ENCODE measurements around the gene SPP1. TPM values are rescaled to one million over a fixed set of nuclear protein-coding genes. Genes with fewer than 3 reads are reported as not detected.
"Not testable (repeated sequence)": the region's sequence is repeated elsewhere in the genome, so short reads cannot be mapped to it uniquely, and the experiment has no call there.

Gene SPP1
- 2.3 and 11.0 TPM in 2 replicates for total RNA-seq (2014; rRNA removed; shearing (Covaris generic))

DNA sequence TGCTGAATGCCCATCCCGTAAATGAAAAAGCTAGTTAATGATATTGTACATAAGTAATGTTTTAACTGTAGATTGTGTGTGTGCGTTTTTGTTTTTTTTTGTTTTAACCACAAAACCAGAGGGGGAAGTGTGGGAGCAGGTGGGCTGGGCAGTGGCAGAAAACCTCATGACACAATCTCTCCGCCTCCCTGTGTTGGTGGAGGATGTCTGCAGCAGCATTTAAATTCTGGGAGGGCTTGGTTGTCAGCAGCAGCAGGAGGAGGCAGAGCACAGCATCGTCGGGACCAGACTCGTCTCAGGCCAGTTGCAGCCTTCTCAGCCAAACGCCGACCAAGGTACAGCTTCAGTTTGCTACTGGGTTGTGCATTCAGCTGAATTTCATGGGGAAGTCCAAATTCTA is at the start of gene SPP1:
TSS of gene SPP1 (plus strand) at position 249 of the 400 bp plus-strand sequence. CDS start 1,182 bp downstream, outside the sequence.
- peak; percentile 44 for DNase-seq (ENCODE audit: low read depth)

GRCh38 chr4:87926554-87927098 is 48.9 kb upstream of the SPP1 start:
- DNase-seq (ENCODE audit: low read depth) = no peak

DNA sequence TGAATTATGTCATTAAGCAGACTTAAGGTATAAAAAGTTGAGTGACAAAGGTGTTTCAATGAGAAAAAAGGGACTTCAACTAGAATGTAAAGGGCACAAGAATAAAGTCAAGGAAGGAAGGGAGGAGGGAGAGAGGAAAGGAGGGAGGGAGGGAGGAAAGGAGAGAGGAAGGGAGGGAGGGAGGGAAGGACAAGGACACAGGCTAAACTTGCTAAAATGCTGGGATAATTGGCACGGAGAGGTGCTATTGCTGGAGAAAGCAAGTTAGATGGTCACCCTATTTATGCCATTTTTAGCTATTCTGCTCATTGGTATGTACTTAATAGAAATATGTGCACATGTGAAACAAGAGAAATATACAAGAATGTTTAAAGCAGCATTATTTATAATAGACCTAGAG is 44.9 kb upstream of the SPP1 start:
- no peak for DNase-seq (ENCODE audit: low read depth)

DNA sequence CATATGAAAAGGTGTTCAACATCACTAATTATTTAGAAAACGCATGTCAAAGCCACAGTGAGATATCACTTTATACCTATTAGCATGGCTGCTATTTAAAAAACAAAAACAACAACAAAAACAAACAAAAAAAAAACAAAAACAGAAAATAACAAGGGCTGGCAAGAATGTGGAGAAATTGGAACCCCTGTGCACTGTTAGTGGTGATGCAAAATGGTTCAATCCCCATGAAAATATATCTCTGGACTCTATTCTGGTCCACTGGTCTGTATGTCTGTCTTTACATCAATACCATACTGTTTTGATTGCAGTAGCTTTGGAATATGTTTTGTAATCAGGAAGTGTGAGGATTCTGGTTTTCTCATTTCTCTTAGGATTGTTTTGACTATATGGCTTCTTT is 43.6 kb upstream of the SPP1 start:
- no peak for DNase-seq (ENCODE audit: low read depth)

DNA sequence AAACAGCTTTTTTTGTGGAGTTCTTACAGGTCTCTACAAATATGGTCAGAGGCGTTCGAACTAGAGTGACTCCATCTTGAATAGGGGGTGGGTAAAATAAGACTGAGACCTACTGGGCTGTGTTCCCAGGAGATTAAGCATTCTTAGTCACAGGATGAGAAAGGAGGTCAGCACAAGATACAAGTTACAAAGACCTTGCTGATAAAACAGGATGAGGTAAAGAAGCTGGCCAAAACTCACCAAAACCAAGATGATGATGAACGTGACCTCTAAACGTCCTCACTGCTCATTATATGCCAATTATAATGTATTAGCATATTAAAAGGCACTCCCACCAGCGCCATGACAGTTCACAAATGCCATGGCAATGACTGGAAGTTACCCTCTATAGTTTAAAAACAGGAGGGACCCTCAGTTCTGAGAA is 42.8 kb upstream of the SPP1 start:
- no peak for DNase-seq (ENCODE audit: low read depth)

GRCh38 chr4:87933337-87933736 is 42.2 kb upstream of the SPP1 start:
- no peak for DNase-seq (ENCODE audit: low read depth)

DNA sequence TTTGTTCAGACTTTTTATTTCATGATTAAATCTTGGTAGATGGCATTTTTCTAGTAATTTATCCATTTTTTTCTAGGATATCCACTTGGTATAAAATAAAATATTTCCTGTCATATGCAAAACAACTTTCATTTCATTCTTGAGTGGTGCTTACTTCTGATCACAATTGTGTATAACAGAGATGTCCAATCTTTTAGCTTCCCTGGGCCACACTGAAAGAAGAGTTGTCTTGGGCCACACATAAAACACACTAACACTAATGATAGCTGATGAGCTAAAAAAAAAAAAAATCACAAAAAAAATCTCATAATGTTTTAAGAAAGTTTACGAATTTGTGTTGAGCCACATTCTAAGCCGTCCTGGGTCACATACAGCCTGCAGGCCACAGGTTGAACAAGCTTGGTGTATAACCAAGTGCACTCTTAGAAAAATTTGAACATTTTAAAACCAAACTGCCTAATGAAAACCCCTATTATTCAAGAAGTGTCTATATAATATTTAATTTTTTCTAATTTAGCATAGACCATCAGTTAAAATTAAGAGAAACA is 41.3 kb upstream of the SPP1 start:
- DNase-seq (ENCODE audit: low read depth) = no peak

DNA sequence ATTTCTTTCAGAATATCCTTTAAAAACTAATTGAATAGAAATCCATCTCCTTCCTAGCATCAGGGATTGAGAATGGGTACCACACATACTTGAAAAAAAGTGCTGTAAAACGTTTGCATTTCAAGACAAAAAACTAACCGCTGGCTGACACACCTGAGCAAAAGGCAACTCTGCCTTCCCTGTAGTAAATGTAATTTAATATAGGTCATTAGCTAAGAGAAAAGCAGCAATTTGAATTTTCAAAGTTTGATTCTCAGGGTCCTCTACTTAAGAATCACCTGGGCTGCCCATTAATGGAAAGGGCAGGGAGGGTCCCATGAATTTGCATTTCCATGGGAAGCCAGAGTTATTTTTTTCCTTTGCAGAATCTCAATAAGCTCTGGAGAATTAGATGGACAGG is 40.5 kb upstream of the SPP1 start:
- no peak for DNase-seq (ENCODE audit: low read depth)

DNA sequence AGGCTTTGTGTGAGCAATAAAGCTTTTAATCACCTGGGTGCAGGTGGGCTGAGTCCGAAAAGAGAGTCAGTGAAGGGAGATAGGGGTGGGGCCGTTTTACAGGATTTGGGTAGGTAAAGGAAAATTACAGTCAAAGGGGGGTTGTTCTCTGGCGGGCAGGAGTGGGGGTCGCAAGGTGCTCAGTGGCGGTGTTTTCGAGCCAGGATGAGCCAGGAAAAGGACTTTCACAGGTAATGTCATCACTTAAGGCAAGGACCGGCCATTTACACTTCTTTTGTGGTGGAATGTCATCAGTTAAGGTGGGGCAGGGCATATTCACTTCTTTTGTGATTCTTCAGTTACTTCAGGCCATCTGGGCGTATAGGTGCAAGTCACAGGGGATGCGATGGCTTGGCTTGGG is 39.6 kb upstream of the SPP1 start:
- not testable (repeated sequence) for DNase-seq (ENCODE audit: low read depth)

DNA sequence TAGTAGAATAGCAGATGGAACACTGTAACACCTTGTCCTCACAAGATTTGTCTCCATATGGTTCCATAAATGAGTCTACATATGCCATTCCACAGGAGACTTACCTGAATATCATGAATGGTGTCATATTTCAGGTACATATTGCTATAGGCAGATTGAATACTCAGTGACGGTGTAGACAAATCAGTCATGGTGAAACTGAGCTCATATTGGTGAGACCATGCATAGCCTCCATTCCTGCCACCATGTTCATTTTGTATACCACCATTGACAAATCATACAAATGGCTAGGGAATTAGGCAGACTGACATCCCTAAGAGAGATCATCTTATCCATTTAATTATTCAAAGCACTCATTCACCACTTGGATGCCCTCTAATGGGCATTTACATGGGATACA is 38.0 kb upstream of the SPP1 start:
- DNase-seq (ENCODE audit: low read depth) = no peak

DNA sequence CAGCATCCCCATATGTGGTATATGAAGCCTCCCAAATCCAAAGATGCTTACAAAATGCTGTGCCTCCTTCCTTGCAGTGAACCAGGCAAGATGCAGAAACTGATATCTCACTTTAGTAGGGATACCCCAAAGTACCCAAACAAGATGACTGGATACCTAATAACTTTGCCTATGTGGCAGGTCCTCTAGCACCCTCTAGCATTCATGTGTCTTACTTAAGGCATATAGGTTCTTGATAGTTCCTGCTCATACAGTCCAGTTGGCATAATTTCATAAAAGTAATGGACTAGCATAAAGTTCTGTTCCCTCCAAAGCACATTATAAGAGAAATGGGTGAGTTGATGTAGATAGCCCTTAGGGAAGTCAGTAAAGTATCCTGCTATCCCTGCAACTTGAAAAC is 36.8 kb upstream of the SPP1 start:
- no peak for DNase-seq (ENCODE audit: low read depth)

- DNase-seq (ENCODE audit: low read depth) = no peak
These were observed 35.4 kb upstream of the SPP1 start for GRCh38 chr4:87939978-87940690.

- not testable (repeated sequence) for DNase-seq (ENCODE audit: low read depth)
These were observed 34.7 kb upstream of the SPP1 start for GRCh38 chr4:87940809-87941208.

DNA sequence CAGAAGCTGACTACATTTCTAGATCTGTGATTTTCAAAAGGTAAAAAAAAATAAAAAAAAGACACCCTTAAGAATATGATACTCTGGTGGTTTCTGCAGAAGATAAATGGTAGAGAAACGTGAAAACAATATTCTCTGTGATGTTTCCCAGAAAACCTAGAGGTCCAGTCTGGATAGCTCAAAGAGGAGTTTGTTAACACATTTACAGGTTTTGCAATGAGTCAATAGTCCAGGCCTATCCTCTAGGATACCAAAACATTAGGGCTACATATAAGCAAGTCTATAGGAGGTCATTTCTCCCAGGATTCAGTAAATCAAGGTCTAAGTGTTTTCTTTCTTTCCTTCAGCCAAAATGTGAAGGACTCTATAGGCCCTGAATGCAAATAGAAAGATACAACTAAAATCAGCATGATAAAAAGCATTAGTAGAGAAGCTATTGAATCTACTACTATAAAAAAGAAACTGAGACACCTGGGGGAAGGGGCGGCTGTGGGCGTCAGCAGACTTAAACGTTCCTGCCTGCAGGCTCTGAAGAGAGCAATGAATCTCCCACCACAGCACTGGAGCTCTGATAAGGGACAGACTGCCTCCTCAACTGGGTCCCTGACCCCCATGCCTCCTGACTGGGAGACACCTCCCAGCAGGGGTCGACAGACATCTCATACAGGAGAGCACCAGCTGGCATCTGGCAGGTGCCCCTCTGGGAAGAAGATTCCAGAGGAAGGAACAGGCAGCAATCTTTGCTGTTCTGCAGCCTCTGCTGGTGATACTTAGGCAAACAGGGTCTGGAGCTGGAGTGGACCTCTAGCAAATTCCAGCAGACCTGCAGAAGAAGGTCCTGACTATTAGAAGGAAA is 33.7 kb upstream of the SPP1 start:
- no peak for DNase-seq (ENCODE audit: low read depth)

GRCh38 chr4:87943660-87944149 is 31.8 kb upstream of the SPP1 start:
- no peak for DNase-seq (ENCODE audit: low read depth)

DNA sequence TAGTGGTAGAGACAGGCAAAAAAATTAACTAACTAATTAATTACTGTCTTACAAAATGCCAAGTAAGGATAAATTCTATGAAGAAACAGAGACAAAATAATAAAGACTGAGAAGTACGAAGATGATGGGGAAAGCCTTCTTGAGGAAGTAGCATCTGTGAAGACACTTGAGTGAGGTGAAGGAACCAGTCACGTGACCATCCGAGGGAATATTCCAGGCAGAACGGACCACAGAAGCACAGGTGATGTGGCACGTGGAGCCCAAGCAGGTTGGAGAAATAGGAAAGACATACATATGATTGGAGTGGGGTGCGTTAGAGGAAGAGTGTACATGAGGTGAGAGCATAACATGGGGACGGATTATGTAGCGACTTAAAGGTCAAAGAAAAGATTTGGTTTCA is 30.5 kb upstream of the SPP1 start:
- no peak for DNase-seq (ENCODE audit: low read depth)

GRCh38 chr4:87946766-87947165 is 28.7 kb upstream of the SPP1 start:
- DNase-seq (ENCODE audit: low read depth) = no peak

DNA sequence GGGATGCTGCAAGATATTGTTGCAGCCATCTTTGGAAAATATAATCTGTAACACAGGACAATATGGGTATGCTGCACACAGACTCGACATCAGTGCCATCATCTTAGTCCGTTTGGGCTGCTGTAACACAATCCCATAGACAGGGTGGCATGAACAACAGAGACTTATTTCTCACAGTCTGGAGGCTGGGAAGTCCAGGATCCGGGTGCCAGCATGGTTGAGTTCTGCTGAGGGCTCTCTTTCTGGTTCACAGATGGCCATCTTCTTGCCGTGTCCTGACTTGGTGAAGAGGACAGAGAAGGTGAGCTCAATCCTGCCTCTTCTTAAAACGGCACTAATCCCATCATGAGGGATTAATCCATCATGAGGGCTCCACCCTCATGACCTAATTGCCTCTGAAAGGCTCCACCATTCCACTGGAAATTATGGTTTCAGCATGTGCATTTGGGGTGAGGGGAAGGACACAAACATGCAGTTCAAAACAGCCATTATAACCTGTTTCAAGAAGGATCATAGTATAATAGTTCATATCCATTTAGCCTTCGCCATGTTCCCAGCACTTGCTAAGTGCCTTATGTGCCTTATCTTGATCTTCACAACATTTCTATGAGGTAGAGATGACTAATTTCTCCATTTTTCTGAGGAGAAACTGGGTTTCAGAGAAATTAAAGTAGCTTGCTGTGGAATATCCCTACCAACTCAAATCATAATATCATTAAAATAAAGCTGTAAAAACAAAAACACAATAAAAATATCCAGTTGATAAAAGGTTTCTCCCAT is 27.9 kb upstream of the SPP1 start:
- no peak for DNase-seq (ENCODE audit: low read depth)

- peak; percentile 59 for DNase-seq (ENCODE audit: low read depth)
These were observed 25.6 kb upstream of the SPP1 start for GRCh38 chr4:87949961-87950360.

GRCh38 chr4:87950493-87950892 is 25.0 kb upstream of the SPP1 start:
- DNase-seq (ENCODE audit: low read depth) = peak; percentile 4

GRCh38 chr4:87950936-87951511 is 24.5 kb upstream of the SPP1 start:
- DNase-seq (ENCODE audit: low read depth) = no peak

Data from Daoy (cell line).